Stimulated activated naive CD8-positive, alpha-beta T cell treated with anti-CD3 and anti-CD28 coated beads, Interleukin-15, amount 100 ng/mL, for 72 hours (primary cell): ENCODE results near the gene MFRP.

ENCODE experiments used
- ATAC-seq: fragments of 150-1000 bp; cut with Tn5 transposase; 2 replicates; pipeline ENCODE4 v1.10.0; 2021; ENCODE audit warnings: mild to moderate bottlenecking, moderate library complexity
- DNase-seq, 2 donors: peaks; one replicate each; pipeline ENCODE4 v3.0.0; 2021 to 2022
- H3K27ac Mint-ChIP-seq, 2 donors: one replicate each; pipeline ENCODE4 v1.8.0; 2022; ENCODE audit warnings: mild to moderate bottlenecking in 2 of 2, mixed read lengths in 2 of 2, moderate library complexity in 2 of 2
- H3K27me3 Mint-ChIP-seq: one replicate; pipeline ENCODE4 v1.8.0; 2022; ENCODE audit warnings: mixed read lengths
- H3K4me1 Mint-ChIP-seq: one replicate; pipeline ENCODE4 v1.8.0; 2022; ENCODE audit warnings: mild to moderate bottlenecking, mixed read lengths
- H3K4me3 Mint-ChIP-seq, 2 donors: one replicate each; pipeline ENCODE4 v1.8.0; 2022; ENCODE audit warnings: mild to moderate bottlenecking in 2 of 2, mixed read lengths in 2 of 2, moderate library complexity in 1 of 2
- H3K9me3 Mint-ChIP-seq, 2 donors: one replicate each; pipeline ENCODE4 v1.8.0; 2022; ENCODE audit warnings: mixed read lengths in 2 of 2

MFRP gene

DNA sequence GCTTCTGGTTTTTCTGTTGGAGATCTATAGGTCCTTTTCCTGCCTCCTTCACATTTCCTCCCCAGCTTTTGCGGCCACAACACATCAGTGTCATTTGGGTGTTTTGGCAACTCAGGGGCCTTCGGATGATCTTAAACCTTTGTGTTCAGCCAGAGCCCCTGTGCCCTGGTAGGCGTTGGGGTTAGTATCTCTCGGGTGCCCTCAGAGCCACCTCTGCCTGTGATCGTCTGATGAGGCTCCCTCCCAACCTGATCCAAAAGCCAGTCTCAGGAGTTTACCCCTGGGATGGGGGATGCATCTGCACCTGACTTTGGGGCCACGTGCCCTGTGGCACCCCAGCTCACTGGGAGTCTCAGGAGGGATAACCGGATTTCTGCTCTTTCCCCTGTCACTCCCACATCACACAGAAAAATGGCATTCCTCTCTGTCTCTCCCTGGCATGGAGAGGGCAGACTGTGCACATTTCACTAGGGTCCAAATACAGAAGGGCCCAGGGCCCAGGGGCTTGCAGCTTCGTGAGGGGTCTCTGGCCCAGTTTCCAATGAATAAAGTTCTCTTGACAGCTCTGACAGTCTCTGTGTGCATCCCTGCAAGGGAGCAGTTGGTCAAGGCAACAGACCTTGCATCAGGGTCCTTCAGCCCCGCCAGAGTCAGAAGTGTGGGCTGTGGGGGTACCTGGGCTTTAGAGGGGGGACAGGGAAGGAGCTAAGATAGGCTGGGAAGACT lies 9.6 kb downstream of the MFRP start:
- Mint-ChIP-seq H3K27me3 (peaks cover 32% of the 10 kb centered on the region), H3K27ac (peak overlapping the region in 1 of 2 donors; percentile 19), H3K4me1 (peaks cover 76% of the 10 kb centered on the region), H3K4me3 (peak overlapping the region in 1 of 2 donors; percentile 57), H3K9me3 (no peaks in the 10 kb centered on the region)
- ATAC-seq: no peak
- no peak for DNase-seq

DNA sequence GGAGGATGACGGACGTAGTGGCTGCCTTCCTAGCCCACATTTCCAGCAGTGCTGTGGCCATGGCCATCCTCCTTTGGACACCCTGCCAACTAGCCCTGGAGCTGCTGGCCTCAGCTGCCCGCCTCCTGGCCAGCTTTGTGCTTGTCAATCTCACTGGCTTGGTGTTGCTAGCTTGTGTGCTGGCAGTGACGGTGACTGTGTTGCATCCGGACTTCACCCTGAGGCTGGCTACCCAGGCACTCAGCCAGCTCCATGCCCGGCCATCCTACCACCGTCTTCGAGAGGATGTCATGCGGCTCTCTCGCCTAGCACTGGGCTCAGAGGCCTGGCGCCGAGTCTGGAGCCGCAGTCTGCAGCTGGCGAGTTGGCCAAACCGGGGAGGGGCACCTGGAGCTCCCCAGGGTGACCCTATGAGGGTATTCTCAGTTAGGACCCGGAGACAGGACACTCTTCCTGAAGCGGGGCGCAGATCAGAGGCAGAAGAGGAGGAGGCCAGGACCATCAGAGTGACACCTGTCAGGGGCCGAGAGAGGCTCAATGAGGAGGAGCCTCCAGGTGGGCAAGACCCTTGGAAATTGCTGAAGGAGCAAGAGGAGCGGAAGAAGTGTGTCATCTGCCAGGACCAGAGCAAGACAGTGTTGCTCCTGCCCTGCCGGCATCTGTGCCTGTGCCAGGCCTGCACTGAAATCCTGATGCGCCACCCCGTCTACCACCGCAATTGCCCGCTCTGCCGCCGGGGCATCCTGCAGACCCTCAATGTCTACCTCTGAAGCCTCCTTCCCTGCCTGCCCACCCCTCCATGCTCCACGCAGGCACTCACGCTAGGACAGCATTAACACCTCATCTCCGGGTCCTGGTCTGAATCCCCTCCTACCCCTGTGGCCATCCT lies 10.6 kb downstream of the MFRP start:
- peaks cover 66% of the 10 kb centered on the region for H3K4me1 Mint-ChIP-seq
- DNase-seq (no peak), ATAC-seq (no peak)
- no peaks in the 10 kb centered on the region for H3K9me3 Mint-ChIP-seq
- peak overlapping the region; percentile 95 to 99 for H3K4me3 Mint-ChIP-seq
- peak overlapping the region in 1 of 2 donors; percentile 99 for H3K27ac Mint-ChIP-seq
- peaks cover 21% of the 10 kb centered on the region for H3K27me3 Mint-ChIP-seq

DNA sequence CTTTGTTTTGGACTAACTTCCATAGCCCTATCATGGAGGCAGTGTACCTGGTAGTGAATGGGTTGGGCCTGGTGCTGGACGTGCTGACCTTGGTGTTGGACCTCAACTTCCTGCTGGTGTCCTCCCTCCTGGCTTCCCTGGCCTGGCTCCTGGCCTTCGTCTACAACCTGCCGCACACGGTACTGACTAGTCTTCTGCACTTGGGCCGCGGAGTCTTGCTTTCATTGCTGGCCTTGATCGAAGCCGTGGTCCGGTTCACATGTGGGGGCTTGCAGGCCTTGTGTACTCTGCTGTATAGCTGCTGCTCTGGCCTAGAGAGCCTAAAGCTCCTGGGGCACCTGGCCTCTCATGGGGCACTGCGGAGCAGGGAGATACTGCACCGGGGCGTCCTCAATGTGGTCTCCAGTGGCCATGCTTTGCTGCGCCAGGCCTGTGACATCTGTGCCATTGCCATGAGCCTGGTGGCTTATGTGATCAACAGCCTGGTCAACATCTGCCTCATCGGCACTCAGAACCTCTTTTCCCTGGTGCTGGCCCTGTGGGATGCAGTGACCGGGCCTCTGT lies 11.3 kb downstream of the MFRP start:
- H3K4me3 Mint-ChIP-seq: peak overlapping the region; percentile 95 to 99
- H3K4me1 Mint-ChIP-seq: peaks cover 62% of the 10 kb centered on the region
- H3K27me3 Mint-ChIP-seq: peaks cover 16% of the 10 kb centered on the region
- no peak for ATAC-seq
- peak overlapping the region; percentile 98 to 99 for H3K27ac Mint-ChIP-seq
- H3K9me3 Mint-ChIP-seq: no peaks in the 10 kb centered on the region
- DNase-seq: no peak

DNA sequence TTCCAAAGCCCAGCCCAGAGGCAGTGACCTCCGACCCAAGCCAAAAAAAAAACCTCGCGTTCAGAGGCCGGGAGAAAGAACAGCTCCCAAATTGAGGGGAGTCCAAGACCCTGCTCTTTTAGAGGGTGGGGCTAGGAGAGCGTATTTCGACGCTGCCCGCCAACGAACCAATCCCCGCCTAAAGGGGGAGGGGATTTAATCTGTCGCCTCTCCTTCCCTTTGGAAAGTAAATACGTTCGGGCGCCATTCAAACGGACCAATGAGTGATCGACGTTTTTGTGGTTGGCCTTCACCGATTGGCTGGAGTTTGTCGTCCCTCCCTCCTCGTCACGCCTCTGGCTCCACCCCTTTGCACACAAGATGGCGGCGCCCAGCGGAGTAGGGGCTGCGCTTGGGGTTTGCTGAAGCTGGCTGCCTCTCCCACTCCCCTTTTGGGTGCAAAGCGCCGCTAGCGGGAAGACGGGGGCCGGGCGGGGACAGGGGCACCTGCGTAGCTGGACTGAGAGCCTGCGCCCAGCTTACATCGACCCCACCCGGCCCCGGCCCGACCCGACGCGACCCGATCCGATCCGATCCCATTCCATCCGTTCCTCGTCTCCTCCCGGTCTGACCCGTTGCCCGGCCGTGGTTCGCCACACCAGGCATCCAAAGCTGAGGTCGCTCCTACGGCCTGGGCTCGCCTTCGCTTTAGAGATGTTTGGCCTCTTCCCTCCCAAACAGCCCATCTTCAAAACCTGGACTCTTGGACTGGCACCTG lies 12.2 kb downstream of the MFRP start, which contains the start of gene RNF26:
RNF26 (plus strand) TSS at position 354 of the 757 bp plus-strand sequence. CDS start 596 bp downstream, outside the sequence.
- H3K27ac Mint-ChIP-seq: peak within 1 kb of the TSS; percentile 98 to 99
- DNase-seq (peak; percentile 90 to 94), ATAC-seq (peak; percentile 92)
- H3K9me3 Mint-ChIP-seq: no peaks in the 10 kb centered on the region
- H3K4me1 Mint-ChIP-seq: peaks cover 61% of the 10 kb centered on the region
- peaks cover 12% of the 10 kb centered on the region for H3K27me3 Mint-ChIP-seq
- H3K4me3 Mint-ChIP-seq: peak within 1 kb of the TSS; percentile 95 to 99

DNA sequence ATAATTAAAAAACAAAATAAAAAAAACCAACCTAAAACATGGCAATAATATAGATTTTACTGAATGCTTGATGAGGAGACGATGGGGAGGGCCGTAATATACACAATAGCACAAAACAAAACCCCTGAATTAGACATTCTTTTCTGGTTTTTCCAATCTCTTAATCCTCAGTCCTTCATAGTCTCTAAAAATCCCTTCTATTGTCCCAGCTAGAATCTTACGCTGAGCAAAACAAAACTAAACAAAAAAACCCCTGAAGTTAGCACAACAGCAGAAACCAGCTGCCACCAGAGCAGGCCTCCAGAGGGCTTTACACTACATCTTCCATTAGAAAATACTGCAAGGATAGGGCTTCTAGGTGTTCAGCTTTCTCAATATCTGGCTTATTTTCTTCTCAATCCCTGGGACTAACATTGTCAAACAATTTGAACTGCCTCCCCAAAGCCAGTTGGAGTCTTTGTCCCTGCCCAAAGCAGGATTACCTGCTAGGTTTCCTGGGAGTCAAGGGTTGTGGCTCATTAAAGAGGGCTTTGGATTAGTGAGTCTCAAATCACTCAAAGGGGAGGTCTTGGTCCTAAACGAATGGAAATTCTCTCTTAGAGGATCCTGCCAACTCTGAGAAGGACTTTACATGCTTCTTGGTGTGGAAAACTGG lies 14.3 kb downstream of the MFRP start:
- H3K9me3 Mint-ChIP-seq: no peaks in the 10 kb centered on the region
- peak overlapping the region in 1 of 2 donors; percentile 21 for H3K27ac Mint-ChIP-seq
- H3K4me1 Mint-ChIP-seq: peaks cover 39% of the 10 kb centered on the region
- ATAC-seq: no peak
- H3K4me3 Mint-ChIP-seq: no peak overlapping the region
- H3K27me3 Mint-ChIP-seq: no peaks in the 10 kb centered on the region
- DNase-seq: no peak

DNA sequence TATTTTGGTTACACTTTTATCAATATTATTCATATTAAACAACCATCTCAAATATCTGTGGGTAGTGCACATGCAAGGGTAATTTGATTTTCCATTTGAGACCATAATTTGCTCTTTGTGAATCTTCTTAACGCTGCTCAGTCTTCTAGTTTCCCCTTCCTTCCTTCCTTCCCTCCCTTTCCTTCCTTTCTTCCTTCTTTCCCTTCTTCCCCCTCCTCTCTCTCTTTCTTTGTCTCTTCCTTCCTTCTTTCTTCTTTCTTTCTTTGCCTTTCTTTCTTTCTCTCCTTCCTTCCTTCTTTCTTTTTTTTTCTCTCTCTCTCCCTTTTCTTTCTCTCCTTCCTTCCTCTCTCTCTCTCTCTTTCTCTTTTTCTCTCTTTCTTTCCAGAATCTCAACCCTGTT lies 16.3 kb downstream of the MFRP start:
- H3K9me3 Mint-ChIP-seq: no peaks in the 10 kb centered on the region
- no peak overlapping the region for H3K27ac Mint-ChIP-seq
- DNase-seq (no peak), ATAC-seq (no peak)
- H3K4me3 Mint-ChIP-seq: no peak overlapping the region
- H3K4me1 Mint-ChIP-seq: peaks cover 19% of the 10 kb centered on the region
- no peaks in the 10 kb centered on the region for H3K27me3 Mint-ChIP-seq

DNA sequence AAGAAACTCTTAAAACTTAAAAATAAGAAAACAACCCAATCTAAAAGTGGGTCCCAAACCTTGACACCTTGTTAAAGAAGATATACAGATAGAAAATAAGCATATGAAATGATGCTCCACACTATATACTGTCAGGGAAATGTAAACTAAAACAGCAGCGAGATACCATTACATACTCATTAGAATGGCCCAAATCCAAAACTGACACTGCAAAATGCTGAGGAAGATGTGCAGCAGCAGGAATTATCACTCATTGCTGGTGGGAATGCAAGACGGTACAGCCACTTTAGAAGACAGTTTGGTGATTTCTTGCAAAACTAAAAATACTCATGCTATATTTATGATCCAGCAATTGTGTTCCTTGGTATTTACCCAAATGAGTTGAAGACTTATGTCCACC lies 17.2 kb downstream of the MFRP start:
- no peak overlapping the region for H3K4me3 Mint-ChIP-seq
- peaks cover 15% of the 10 kb centered on the region for H3K4me1 Mint-ChIP-seq
- no peaks in the 10 kb centered on the region for H3K27me3 Mint-ChIP-seq
- DNase-seq: no peak
- H3K9me3 Mint-ChIP-seq: no peaks in the 10 kb centered on the region
- no peak for ATAC-seq
- no peak overlapping the region for H3K27ac Mint-ChIP-seq

DNA sequence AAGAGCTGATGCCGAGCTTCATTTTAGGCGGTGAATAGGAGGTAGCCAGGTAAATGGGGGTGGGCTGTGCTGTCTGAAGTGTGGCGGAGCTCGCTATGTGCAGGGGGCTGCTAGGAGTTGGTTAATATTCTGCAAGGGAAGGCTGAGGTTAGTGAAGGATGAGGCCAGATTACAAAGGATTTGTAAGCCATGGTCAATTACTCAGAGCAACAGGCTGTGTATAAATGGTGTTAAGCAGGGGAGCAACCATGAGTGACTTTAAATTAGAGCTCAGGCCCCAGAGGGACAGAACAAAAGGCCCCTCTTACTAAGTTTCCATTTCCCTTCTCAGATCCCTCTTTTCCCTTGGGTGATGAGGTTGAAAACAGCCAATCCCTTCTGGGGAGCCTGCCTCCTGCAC lies 22.3 kb downstream of the MFRP start:
- H3K27me3 Mint-ChIP-seq: peaks cover 11% of the 10 kb centered on the region
- H3K4me3 Mint-ChIP-seq: no peak overlapping the region
- H3K4me1 Mint-ChIP-seq: peaks cover 37% of the 10 kb centered on the region
- H3K9me3 Mint-ChIP-seq: no peaks in the 10 kb centered on the region
- ATAC-seq (no peak), DNase-seq (no peak)
- H3K27ac Mint-ChIP-seq: no peak overlapping the region

DNA sequence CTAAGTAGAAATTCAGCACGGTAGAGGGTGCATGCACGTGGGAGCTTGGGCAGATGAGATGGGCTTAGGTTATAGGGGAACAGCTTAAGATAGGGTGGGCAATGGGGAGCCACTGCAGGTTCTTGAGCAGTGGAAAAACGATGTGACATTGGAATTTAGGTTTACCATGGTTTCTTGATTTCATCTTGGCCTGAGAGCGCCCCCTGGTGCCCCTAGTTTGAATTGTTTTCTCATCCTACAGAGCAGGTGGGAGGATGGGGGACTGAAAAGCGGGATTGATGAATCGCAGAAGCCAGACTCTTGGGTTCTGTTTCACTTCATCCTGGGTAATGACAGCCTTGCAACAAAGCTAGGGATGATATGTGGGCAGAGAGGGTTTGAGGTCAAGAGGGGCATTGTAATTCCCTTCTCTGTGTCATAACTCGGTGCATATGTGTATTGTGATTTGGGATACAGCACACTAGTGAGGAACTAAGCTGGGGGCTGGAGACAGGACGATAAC lies 22.9 kb downstream of the MFRP start:
- ATAC-seq (no peak), DNase-seq (peak; percentile 75 to 79)
- no peak overlapping the region for H3K4me3 Mint-ChIP-seq
- no peaks in the 10 kb centered on the region for H3K9me3 Mint-ChIP-seq
- H3K27ac Mint-ChIP-seq: no peak overlapping the region
- H3K4me1 Mint-ChIP-seq: peaks cover 43% of the 10 kb centered on the region
- H3K27me3 Mint-ChIP-seq: peaks cover 18% of the 10 kb centered on the region

DNA sequence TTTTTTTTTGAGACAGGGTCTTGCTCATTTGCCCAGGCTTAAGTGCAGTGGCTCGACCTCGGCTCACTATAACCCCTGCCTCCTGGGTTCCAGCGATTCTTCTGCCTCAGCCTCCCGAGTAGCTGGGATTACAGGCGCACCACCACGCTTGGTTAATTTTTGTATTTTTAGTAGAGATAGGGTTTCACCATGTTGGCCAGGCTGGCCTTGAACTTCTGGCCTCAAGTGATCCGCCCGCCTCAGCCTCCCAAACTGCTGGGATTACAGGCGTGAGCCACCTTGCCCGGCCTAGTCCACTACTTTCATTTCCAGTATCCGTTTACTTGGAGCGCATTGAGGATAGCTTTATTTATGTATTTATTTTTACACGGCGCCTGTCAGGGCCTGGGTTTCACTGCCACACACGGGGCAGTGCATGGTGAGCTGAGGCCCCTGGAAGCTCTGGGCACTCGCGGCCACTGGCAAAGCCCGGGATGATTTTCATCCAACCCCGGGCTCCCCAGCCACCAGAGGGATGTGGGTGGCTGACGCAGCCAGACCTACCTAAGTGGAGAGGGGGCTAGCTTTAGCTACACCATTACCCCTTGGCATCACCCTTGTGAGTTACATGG lies 23.5 kb downstream of the MFRP start:
- Mint-ChIP-seq H3K4me1 (peaks cover 46% of the 10 kb centered on the region), H3K4me3 (no peak overlapping the region), H3K27me3 (peaks cover 23% of the 10 kb centered on the region), H3K9me3 (no peaks in the 10 kb centered on the region), H3K27ac (no peak overlapping the region)
- DNase-seq: peak in 1 of 2 donors; percentile 6
- no peak for ATAC-seq

DNA sequence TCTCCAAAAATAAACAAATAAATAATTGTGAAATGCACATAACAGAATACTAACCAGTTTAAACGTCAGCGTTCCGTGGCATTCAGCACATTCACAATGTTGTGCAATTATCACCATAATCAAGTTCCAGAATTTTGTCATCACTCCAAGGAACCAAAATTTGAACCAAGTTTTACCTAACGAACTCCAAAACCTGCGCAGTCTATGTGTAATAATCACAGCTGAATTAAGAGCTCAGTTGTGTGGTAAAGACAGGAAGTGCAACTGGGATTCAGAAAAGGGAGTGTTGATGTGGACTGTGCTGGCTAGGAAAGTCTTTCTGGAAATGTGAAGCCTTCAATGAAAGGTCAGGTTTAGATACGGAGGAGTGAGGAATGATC lies 24.2 kb downstream of the MFRP start:
- ATAC-seq (no peak), DNase-seq (no peak)
- Mint-ChIP-seq H3K4me1 (peaks cover 46% of the 10 kb centered on the region), H3K27me3 (peaks cover 30% of the 10 kb centered on the region), H3K27ac (no peak overlapping the region), H3K4me3 (no peak overlapping the region), H3K9me3 (no peaks in the 10 kb centered on the region)

DNA sequence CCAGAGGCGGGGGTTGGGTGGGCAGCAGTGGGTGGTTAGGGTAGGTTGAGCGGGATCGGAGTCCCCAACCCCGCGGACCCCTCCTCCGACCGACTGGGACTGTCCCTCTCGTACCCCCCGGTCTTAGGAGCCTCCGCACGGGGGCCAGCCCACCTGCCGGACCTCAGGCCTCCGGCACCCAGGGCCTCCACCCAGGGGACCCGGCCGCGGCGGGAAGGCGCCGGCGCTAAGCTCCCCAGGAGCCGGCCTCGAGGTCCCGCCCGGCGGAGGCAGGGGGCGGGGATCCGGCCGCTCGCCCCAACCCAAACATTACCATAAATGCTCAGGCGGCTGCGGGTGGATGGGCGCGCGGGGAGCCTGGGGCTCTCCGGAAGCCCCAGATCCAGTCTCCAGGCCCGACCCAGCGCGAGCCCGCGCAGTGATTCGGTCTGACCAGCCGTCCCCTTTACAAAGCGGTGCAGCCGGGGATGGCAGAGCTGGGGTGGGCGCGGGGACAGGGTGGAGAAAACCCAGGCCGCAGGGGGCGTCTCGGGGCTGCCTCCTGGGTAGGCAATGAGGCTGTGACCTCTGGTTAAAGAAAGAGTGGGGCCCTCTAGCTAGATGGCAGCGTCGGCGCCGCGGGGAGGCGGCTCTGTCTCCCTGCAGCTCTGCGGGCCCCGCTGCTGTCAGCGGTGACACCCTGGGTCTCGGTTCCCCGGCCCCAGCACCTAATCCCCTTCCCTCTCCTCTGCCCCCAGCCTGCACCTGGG lies 25.6 kb downstream of the MFRP start:
- peak overlapping the region; percentile 96 to 99 for H3K27ac Mint-ChIP-seq
- no peaks in the 10 kb centered on the region for H3K9me3 Mint-ChIP-seq
- peaks cover 55% of the 10 kb centered on the region for H3K4me1 Mint-ChIP-seq
- peak; percentile 78 to 83 for DNase-seq
- peak; percentile 80 for ATAC-seq
- peaks cover 40% of the 10 kb centered on the region for H3K27me3 Mint-ChIP-seq
- peak overlapping the region; percentile 92 to 96 for H3K4me3 Mint-ChIP-seq

DNA sequence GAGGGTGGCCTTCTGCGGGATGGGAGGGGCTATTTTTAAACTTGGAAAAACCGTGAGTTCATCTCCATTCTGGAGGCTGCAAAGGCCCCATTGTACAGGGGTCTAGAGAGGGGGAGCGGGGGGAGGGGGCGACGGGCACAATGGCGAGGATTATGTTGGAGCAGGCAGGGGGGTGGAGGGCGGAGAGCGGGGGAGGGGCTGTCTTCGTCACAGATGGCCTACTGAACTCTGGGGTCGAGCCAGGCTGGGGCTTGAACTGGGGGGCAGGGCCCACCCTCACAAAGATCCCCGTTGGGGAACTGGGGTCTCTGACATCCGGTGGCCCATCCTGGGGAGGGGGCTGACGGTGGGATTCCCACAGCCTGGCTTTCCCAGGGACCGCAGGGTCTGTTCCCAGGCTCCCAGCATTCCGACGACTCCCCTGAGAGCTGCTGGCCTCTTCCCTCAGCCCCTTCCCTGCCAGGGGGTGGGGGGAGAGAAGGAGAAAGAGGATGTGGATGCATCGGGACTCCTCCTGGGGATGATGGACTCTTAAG lies 26.2 kb downstream of the MFRP start:
- no peak for ATAC-seq
- DNase-seq: no peak
- H3K27me3 Mint-ChIP-seq: peaks cover 46% of the 10 kb centered on the region
- H3K4me3 Mint-ChIP-seq: peak overlapping the region; percentile 72 to 75
- peak overlapping the region in 1 of 2 donors; percentile 2 for H3K27ac Mint-ChIP-seq
- no peaks in the 10 kb centered on the region for H3K9me3 Mint-ChIP-seq
- peaks cover 61% of the 10 kb centered on the region for H3K4me1 Mint-ChIP-seq
